Type B pancreatic cell (in vitro differentiated cells): ENCODE results near the gene ZNF330. TPM values are rescaled to one million over a fixed set of nuclear protein-coding genes. Genes with fewer than 3 reads are reported as not detected.

Experiments used
- DNase-seq: peaks from one replicate; pipeline ENCODE4 v3.0.0; 2021; ENCODE audit warnings: mixed read lengths; ENCODE audit not compliant: unreplicated experiment; ENCODE audit errors: extremely low spot score
- H3K27ac Mint-ChIP-seq: 2 replicates; pipeline ENCODE4 v1.8.0; 2021; ENCODE audit warnings: mild to moderate bottlenecking, mixed read lengths
- H3K27me3 Mint-ChIP-seq: 2 replicates; pipeline ENCODE4 v1.8.0; 2021; ENCODE audit warnings: mixed read lengths
- H3K36me3 Mint-ChIP-seq: 2 replicates; pipeline ENCODE4 v1.8.0; 2021; ENCODE audit warnings: mixed read lengths
- H3K4me1 Mint-ChIP-seq: one replicate; pipeline ENCODE4 v1.8.0; 2021; ENCODE audit warnings: mixed read lengths; ENCODE audit not compliant: unreplicated experiment
- H3K4me3 Mint-ChIP-seq: 2 replicates; pipeline ENCODE4 v1.8.0; 2021; ENCODE audit warnings: mild to moderate bottlenecking, mixed read lengths
- H3K9me3 Mint-ChIP-seq: 2 replicates; pipeline ENCODE4 v1.8.0; 2021; ENCODE audit warnings: mixed read lengths
- CTCF ChIP-seq: fragments of 200-600 bp; sonication (generic); conservative IDR thresholded peaks from 2 replicates; pipeline ENCODE4 v1.5.0; 2021; ENCODE audit warnings: antibody characterized with exemption, mild to moderate bottlenecking
- total RNA-seq: library from RNA; stranded (reverse); gene quantifications from 2 replicates; pipeline ENCODE4 v1.2.1, GENCODE V29; 2021; ENCODE audit warnings: low replicate concordance

Gene ZNF330
- total RNA-seq, 1 donor from 2014 or later: 35.4 TPM

DNA sequence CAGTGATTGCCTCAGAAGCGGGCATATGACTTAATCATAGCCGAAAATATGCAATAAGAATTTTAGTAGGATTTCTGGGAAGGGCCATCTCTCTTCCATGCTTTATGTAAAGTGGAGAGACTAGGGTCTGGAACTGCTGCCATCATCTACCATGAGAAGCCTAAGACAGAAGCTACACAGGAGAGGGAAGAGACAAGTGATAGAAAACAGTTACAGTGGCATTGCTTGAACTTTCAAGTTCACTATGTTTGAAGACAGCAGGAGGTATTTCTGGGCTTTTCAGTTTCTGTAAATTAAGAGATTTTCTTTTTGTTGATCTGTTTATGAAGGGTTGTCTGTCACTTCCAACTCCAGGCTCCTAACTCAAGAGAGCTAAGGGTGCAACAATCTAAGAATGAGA is 62.5 kb downstream of the ZNF330 start:
- Mint-ChIP-seq H3K36me3 (no peaks in the 10 kb centered on the region), H3K27me3 (peaks cover 4% of the 10 kb centered on the region), H3K27ac (no peak overlapping the region), H3K4me3 (no peak overlapping the region), H3K4me1 (no peaks in the 10 kb centered on the region), H3K9me3 (no peaks in the 10 kb centered on the region)
- no peak for DNase-seq
- no peak for TF ChIP-seq CTCF

- Mint-ChIP-seq H3K4me3 (no peak overlapping the region), H3K9me3 (no peaks in the 10 kb centered on the region), H3K27me3 (peaks cover 4% of the 10 kb centered on the region), H3K4me1 (no peaks in the 10 kb centered on the region), H3K27ac (no peak overlapping the region), H3K36me3 (no peaks in the 10 kb centered on the region)
- no peak for DNase-seq
- TF ChIP-seq CTCF: no peak
These were observed 62.9 kb downstream of the ZNF330 start for GRCh38 chr4:141283563-141283962.

Other genes starting within 250 kb of the ZNF330 start
- 7.3 and 34.0 TPM in 2 replicates for gene RNF150, start 87.4 kb upstream of the ZNF330 start, total RNA-seq